ENCODE data around the gene ACOX3.

DNA sequence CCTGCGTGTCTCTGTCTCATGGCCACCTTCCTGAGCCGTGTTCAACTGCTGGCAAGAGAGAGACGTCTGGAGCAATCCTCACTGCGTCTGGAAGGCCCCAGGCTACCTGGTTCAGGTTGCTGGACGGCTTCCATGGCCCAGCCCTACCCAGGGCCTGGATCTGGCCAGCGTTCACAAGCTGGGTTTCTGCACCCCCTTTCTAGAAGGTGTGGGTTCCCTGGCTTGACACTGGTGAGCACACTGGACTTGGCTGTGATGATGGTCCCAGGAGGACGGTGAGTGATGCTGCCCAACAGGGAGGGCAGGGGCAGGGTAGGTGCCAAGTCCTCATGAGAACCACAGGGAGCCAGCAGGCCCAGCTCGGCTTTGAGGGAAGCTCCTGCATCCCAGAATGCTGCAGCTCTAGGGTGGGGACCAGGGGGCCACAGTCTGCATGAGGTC, 107.6 kb downstream of the ACOX3 start:
- no peak for TF ChIP-seq POLR2A (IDR thresholded peaks at IDR 0.05; ENCODE audit: low read depth, low read length)
- TF ChIP-seq PAX5 (IDR thresholded peaks at IDR 0.05; ENCODE audit: insufficient read depth, low read length, severe bottlenecking) = no peak
- TF ChIP-seq POLR2AphosphoS5 (IDR thresholded peaks at IDR 0.05; ENCODE audit: low read depth, low read length) = no peak
- no peak for TF ChIP-seq TAF1 (IDR thresholded peaks at IDR 0.05; ENCODE audit: low read depth, low read length)
- no peak for TF ChIP-seq SPI1 (IDR thresholded peaks at IDR 0.05; ENCODE audit: low read depth, low read length)

Measured in GM12891 (cell line).